IMR-90 (cell line): ENCODE data around the gene NLGN1. TPM values are rescaled to one million over a fixed set of nuclear protein-coding genes. Genes with fewer than 3 reads are reported as not detected.

Source experiments
- ATAC-seq: fragments of 200-7000 bp; cut with Tn5 transposase; 2 replicates; pipeline ENCODE4 v1.9.1; 2020; ENCODE audit warnings: low read depth, mild to moderate bottlenecking, moderate library complexity
- BruUV-seq: library from RNA; stranded (reverse); fragments of 400-500 nt; replicated peaks from 2 replicates; lab custom pipeline; 2021; lab: Mats Ljungman, UMichigan
- CTCF ChIA-PET: fragments of 300-600 bp; formaldehyde crosslinking; extraction: SDS; loops from one replicate; lab custom pipeline; 2021; ENCODE audit warnings: antibody characterized with exemption; lab: Yijun Ruan, JAX
- POLR2A ChIA-PET: fragments of 300-600 bp; sonication (Branson Sonifier 250); formaldehyde crosslinking; loops from one replicate; lab custom pipeline; 2022; ENCODE audit warnings: antibody characterized with exemption; ENCODE audit not compliant: unreplicated experiment; lab: Charles Lee
- DNase-seq: peaks from one replicate; pipeline ENCODE4 v3.0.0; 2013
- H2AFZ ChIP-seq: replicated peaks from 2 replicates; pipeline ENCODE3; 2013; ENCODE audit warnings: low read length, mild to moderate bottlenecking; ENCODE audit not compliant: poor library complexity
- H2AK5ac ChIP-seq: 2 replicates; pipeline ENCODE4 v1.6.1; 2013; ENCODE audit warnings: low read depth, low read length, inconsistent platforms
- H2AK9ac ChIP-seq: replicated peaks from 2 replicates; pipeline ENCODE3; 2013; ENCODE audit warnings: mild to moderate bottlenecking, low read depth, low read length, moderate library complexity; ENCODE audit not compliant: poor library complexity
- H2BK120ac ChIP-seq: 2 replicates; pipeline ENCODE4 v1.6.1; 2013; ENCODE audit warnings: low read depth, low read length, inconsistent platforms
- H2BK15ac ChIP-seq: 3 replicates; pipeline ENCODE4 v1.6.1; 2013; ENCODE audit warnings: low read depth, low read length, inconsistent platforms
- H2BK20ac ChIP-seq: 2 replicates; pipeline ENCODE4 v1.6.1; 2013; ENCODE audit warnings: low read depth, mild to moderate bottlenecking, inconsistent platforms, low read length, moderate library complexity
- H2BK5ac ChIP-seq: 2 replicates; pipeline ENCODE4 v1.6.1; 2013; ENCODE audit warnings: mild to moderate bottlenecking, low read depth, low read length, inconsistent platforms; ENCODE audit not compliant: poor library complexity, severe bottlenecking
- H3K14ac ChIP-seq: replicated peaks from 2 replicates; pipeline ENCODE4 v1.6.1; 2013; ENCODE audit warnings: low read depth, low read length, inconsistent platforms
- H3K18ac ChIP-seq: 2 replicates; pipeline ENCODE4 v1.6.1; 2013; ENCODE audit warnings: low read depth, low read length, control low read depth
- H3K23ac ChIP-seq: 2 replicates; pipeline ENCODE4 v1.6.1; 2013; ENCODE audit warnings: low read depth, low read length, inconsistent platforms
- H3K27ac ChIP-seq: 2 replicates; pipeline ENCODE4 v1.5.1; 2013; ENCODE audit warnings: mild to moderate bottlenecking, control low read depth, low read length; ENCODE audit not compliant: insufficient read depth
- H3K27me3 ChIP-seq: 2 replicates; pipeline ENCODE4 v1.6.1; 2013; ENCODE audit warnings: low read length; ENCODE audit not compliant: control insufficient read depth, insufficient read depth
- H3K36me3 ChIP-seq: 2 replicates; pipeline ENCODE4 v1.6.1; 2013; ENCODE audit warnings: low read length, mixed read lengths; ENCODE audit not compliant: control insufficient read depth, insufficient read depth
- H3K4ac ChIP-seq: 2 replicates; pipeline ENCODE4 v1.6.1; 2013; ENCODE audit warnings: low read depth, low read length, inconsistent platforms
- H3K4me1 ChIP-seq: 2 replicates; pipeline ENCODE4 v1.6.1; 2013; ENCODE audit warnings: low read length, mixed read lengths; ENCODE audit not compliant: control insufficient read depth, insufficient read depth
- H3K4me2 ChIP-seq: 2 replicates; pipeline ENCODE4 v1.6.1; 2013; ENCODE audit warnings: low read depth, mild to moderate bottlenecking, control low read depth, low read length, moderate library complexity
- H3K4me3 ChIP-seq: 2 replicates; pipeline ENCODE4 v1.5.1; 2013; ENCODE audit warnings: low read depth, mild to moderate bottlenecking, control low read depth, low read length, moderate library complexity; ENCODE audit not compliant: insufficient read depth
- H3K56ac ChIP-seq: 2 replicates; pipeline ENCODE4 v1.6.1; 2013; ENCODE audit warnings: low read length, inconsistent platforms; ENCODE audit not compliant: insufficient read depth; ENCODE audit errors: extremely low read depth
- H3K79me1 ChIP-seq, 2 experiments: 2 replicates each; pipeline ENCODE4 v1.6.1; 2013; ENCODE audit warnings: low read length in 2 of 2, inconsistent platforms in 1 of 2, low read depth in 1 of 2
- H3K9ac ChIP-seq: 2 replicates; pipeline ENCODE4 v1.6.1; 2013; ENCODE audit warnings: low read depth, low read length, control low read depth
- H3K9me1 ChIP-seq: 2 replicates; pipeline ENCODE4 v1.6.1; 2013; ENCODE audit warnings: low read length, inconsistent platforms; ENCODE audit not compliant: insufficient read depth
- H3K9me3 ChIP-seq: 2 replicates; pipeline ENCODE4 v1.6.1; 2013; ENCODE audit warnings: low read length; ENCODE audit not compliant: control insufficient read depth, insufficient read depth
- H4K20me1 ChIP-seq: 2 replicates; pipeline ENCODE4 v1.6.1; 2013; ENCODE audit warnings: low read length, inconsistent platforms; ENCODE audit not compliant: insufficient read depth
- H4K5ac ChIP-seq: 2 replicates; pipeline ENCODE4 v1.6.1; 2013; ENCODE audit warnings: mild to moderate bottlenecking, low read depth, low read length, control low read depth
- H4K8ac ChIP-seq, 2 experiments: 2 replicates each; pipeline ENCODE4 v1.6.1; 2013; ENCODE audit warnings: low read depth in 2 of 2, low read length in 2 of 2, control low read depth in 1 of 2, inconsistent platforms in 1 of 2
- H4K91ac ChIP-seq: 2 replicates; pipeline ENCODE4 v1.6.1; 2013; ENCODE audit warnings: low read depth, low read length, inconsistent platforms; ENCODE audit not compliant: insufficient read depth
- BHLHE40 ChIP-seq: fragments of 150-350 bp; IDR thresholded peaks from 2 replicates; pipeline ENCODE4 v1.6.1; 2016; ENCODE audit warnings: mild to moderate bottlenecking, low read depth, low read length
- CTCF ChIP-seq: conservative IDR thresholded peaks from 2 replicates; pipeline ENCODE4 v1.5.1; 2012; ENCODE audit warnings: mild to moderate bottlenecking, low read depth, low read length, improper control_type of control experiment
- FOS ChIP-seq: fragments of 150-350 bp; IDR thresholded peaks from 2 replicates; pipeline ENCODE4 v1.6.1; 2016; ENCODE audit warnings: low read depth, low read length
- MAFK ChIP-seq: IDR thresholded peaks from 2 replicates; pipeline ENCODE4 v1.6.1; 2012; ENCODE audit warnings: low read depth, low read length, improper control_type of control experiment
- MAZ ChIP-seq: IDR thresholded peaks from 2 replicates; pipeline ENCODE4 v1.6.1; 2012; ENCODE audit warnings: low read depth, mild to moderate bottlenecking, low read length, improper control_type of control experiment, moderate library complexity, borderline replicate concordance
- NFE2L2 ChIP-seq: fragments of 150-350 bp; IDR thresholded peaks from 2 replicates; pipeline ENCODE4 v1.6.1; 2016; ENCODE audit warnings: low read depth, mild to moderate bottlenecking, low read length
- POLR2A ChIP-seq: IDR thresholded peaks from 2 replicates; pipeline ENCODE4 v1.6.1; 2012; ENCODE audit warnings: mild to moderate bottlenecking, low read depth, low read length
- RCOR1 ChIP-seq: IDR thresholded peaks from 2 replicates; pipeline ENCODE4 v1.6.1; 2012; ENCODE audit warnings: mild to moderate bottlenecking, low read length, improper control_type of control experiment; ENCODE audit not compliant: insufficient replicate concordance
- RFX5 ChIP-seq: IDR thresholded peaks from 2 replicates; pipeline ENCODE4 v1.8.0; 2012; ENCODE audit warnings: low read depth, mild to moderate bottlenecking, low read length, moderate library complexity
- USF2 ChIP-seq: fragments of 150-350 bp; IDR thresholded peaks from 2 replicates; pipeline ENCODE4 v1.6.1; 2017; ENCODE audit warnings: mild to moderate bottlenecking, antibody characterized with exemption, low read length, low read depth
- WGBS, 2 experiments: methylation state at CpG; one replicate each; pipeline versions ENCODE4 v1.1.5 to v1.1.7; 2013; ENCODE audit warnings: missing lambda C conversion rate in 2 of 2; ENCODE audit not compliant: insufficient read length in 1 of 2; ENCODE audit errors: extremely low coverage in 2 of 2; 5-methylcytosine and 5-hydroxymethylcytosine counted together
- dilution Hi-C: fragments of 300-500 bp; cut with HindIII; formaldehyde crosslinking; loops from one replicate; pipeline ENCODE4 v1.14.3; 2018; ENCODE audit warnings: low sequenced_read_pairs; ENCODE audit not compliant: unreplicated experiment
- in situ Hi-C: fragments of 300-500 bp; cut with MboI; formaldehyde crosslinking; loops from 3 replicates; pipeline ENCODE4 v1.14.3; 2019; ENCODE audit warnings: low sequenced_read_pairs, inconsistent platforms, mixed read lengths
- intact Hi-C: fragments of 100-400 bp; cut with micrococcal nuclease; formaldehyde crosslinking; loops from 2 replicates; pipeline ENCODE4 v1.10.0; 2022
- polyA plus RNA-seq, 3 experiments: library from polyadenylated mRNA; depleted of rRNA; stranded (reverse); fragments of >200 nt; gene quantifications; 2 replicates each; pipeline ENCODE4 v1.2.3, GENCODE V29; 2012; ENCODE audit warnings: low replicate concordance in 1 of 3
- total RNA-seq: library from RNA; depleted of rRNA; stranded (reverse); fragments of >200 nt; gene quantifications from 2 replicates; pipeline ENCODE4 v1.2.3, GENCODE V29; 2012

The NLGN1 gene
- total and polyA plus RNA-seq, 2 of the 4 experiments (the other 2 are of a cell fraction): 1.8 to 12.5 TPM

GRCh38 chr3:174208161-174208560, 810.6 kb downstream of the NLGN1 start:
- H3K23ac ChIP-seq: no peak overlapping the region
- H3K4me3 ChIP-seq: no peak overlapping the region
- H3K56ac ChIP-seq: no peak overlapping the region
- H4K8ac ChIP-seq: no peak overlapping the region
- no peak overlapping the region for H4K5ac ChIP-seq
- no peak for ATAC-seq
- no peak overlapping the region for H2BK5ac ChIP-seq
- intact Hi-C loops: no loop called here
- no peaks in the 10 kb centered on the region for H3K4me1 ChIP-seq
- H3K27me3 ChIP-seq: no peaks in the 10 kb centered on the region
- H3K27ac ChIP-seq: no peak overlapping the region
- in situ Hi-C loops: no loop called here
- DNase-seq: no peak
- no peak overlapping the region for H2BK20ac ChIP-seq
- no peak overlapping the region for H3K4me2 ChIP-seq
- WGBS, 2 experiments: no CpG with 5 or more reads among the region's 2 CpGs
- no peak overlapping the region for H2BK120ac ChIP-seq
- H3K4ac ChIP-seq: no peak overlapping the region
- H4K20me1 ChIP-seq: no peaks in the 10 kb centered on the region
- TF ChIP-seq MAZ: no peak
- no peak for TF ChIP-seq NFE2L2
- no peak for TF ChIP-seq FOS
- TF ChIP-seq BHLHE40: no peak
- no peak for TF ChIP-seq RFX5
- TF ChIP-seq RCOR1: no peak
- no peak for TF ChIP-seq POLR2A
- no peak for TF ChIP-seq CTCF
- TF ChIP-seq USF2: no peak
- TF ChIP-seq MAFK: no peak
- H3K18ac ChIP-seq: no peak overlapping the region
- H3K9ac ChIP-seq: no peak overlapping the region
- ChIA-PET POLR2A (no interaction called here), CTCF (interaction anchor here (0.6 kb wide), 1 partner anchor 621 kb away, joined by 3 read pairs; no protein-coding TSS in a partner anchor)
- no TSS peak for BruUV-seq
- no peaks in the 10 kb centered on the region for H3K9me1 ChIP-seq
- H4K91ac ChIP-seq: no peak overlapping the region
- H3K14ac ChIP-seq: no peak overlapping the region
- H3K36me3 ChIP-seq: no peaks in the 10 kb centered on the region
- H3K9me3 ChIP-seq: no peaks in the 10 kb centered on the region
- dilution Hi-C loops: no loop called here
- H2AK9ac ChIP-seq: no peak overlapping the region
- no peaks in the 10 kb centered on the region for H3K79me1 ChIP-seq
- H2BK15ac ChIP-seq: no peak overlapping the region
- no peak overlapping the region for H2AK5ac ChIP-seq
- H2AFZ ChIP-seq: no peak overlapping the region
